PC-9 (cell line): Measurements from ENCODE around the gene LAPTM5.

Source experiments
- CTCF ChIP-seq: fragments of 200-600 bp; sonication (generic); conservative IDR thresholded peaks from 2 replicates; pipeline ENCODE4 v1.6.1; 2017; ENCODE audit warnings: mixed run types, antibody characterized with exemption, mild to moderate bottlenecking, moderate library complexity
- EZH2 ChIP-seq: fragments of 200-600 bp; sonication (generic); IDR thresholded peaks from 2 replicates; pipeline ENCODE4 v1.8.0; 2017; ENCODE audit warnings: antibody characterized with exemption, low read depth

GRCh38 chr1:30804822-30805221 is 47.2 kb upstream of the LAPTM5 start:
- TF ChIP-seq EZH2 (no peak), CTCF (no peak)
